ENCODE data around the gene NYAP1.

Gene NYAP1

GRCh38 chr7:100464210-100464660, 19.5 kb upstream of the NYAP1 start, which contains the start of gene SPACDR:
Gene SPACDR (minus strand): TSS chr7:100464260. CDS start chr7:100464025, 235 bp downstream.
- no peak for DNase-seq

- no peak for DNase-seq
Measured at GRCh38 chr7:100464791-100465190, 18.9 kb upstream of the NYAP1 start.

- DNase-seq: no peak
Measured at GRCh38 chr7:100465299-100465698, 18.4 kb upstream of the NYAP1 start.

GRCh38 chr7:100465702-100466311, 17.9 kb upstream of the NYAP1 start:
- DNase-seq: peak; percentile 86

- DNase-seq: no peak
Measured at GRCh38 chr7:100466653-100467605, 16.8 kb upstream of the NYAP1 start.

GRCh38 chr7:100467638-100468373, 15.9 kb upstream of the NYAP1 start:
- DNase-seq: no peak

- DNase-seq: peak; percentile 92
Measured at GRCh38 chr7:100469227-100470044, 14.3 kb upstream of the NYAP1 start.

- DNase-seq: no peak
Measured at GRCh38 chr7:100471021-100471420, 12.7 kb upstream of the NYAP1 start.

- DNase-seq: no peak
Measured at GRCh38 chr7:100472121-100472851, 11.4 kb upstream of the NYAP1 start.

- DNase-seq: no peak
Measured at GRCh38 chr7:100472854-100473499, 10.8 kb upstream of the NYAP1 start.

- DNase-seq: no peak
Measured at GRCh38 chr7:100475549-100475948, 8.2 kb upstream of the NYAP1 start.

- no peak for DNase-seq
Measured at GRCh38 chr7:100476101-100476780, 7.5 kb upstream of the NYAP1 start.

GRCh38 chr7:100476903-100477870, 6.5 kb upstream of the NYAP1 start:
- DNase-seq: no peak

- no peak for DNase-seq
Measured at GRCh38 chr7:100477871-100478267, 5.9 kb upstream of the NYAP1 start.

GRCh38 chr7:100478958-100479660, 4.6 kb upstream of the NYAP1 start, which contains the start of gene TSC22D4:
Gene TSC22D4 (minus strand): TSS chr7:100479214. CDS start chr7:100478038, 1,176 bp downstream.
- peak; percentile 100 for DNase-seq

GRCh38 chr7:100481466-100481865, 2.3 kb upstream of the NYAP1 start:
- DNase-seq: no peak

- DNase-seq: no peak
Measured at GRCh38 chr7:100482728-100483089, 1.0 kb upstream of the NYAP1 start.

- DNase-seq: peak; percentile 89
Measured at GRCh38 chr7:100483090-100483721, 521 bp upstream of the NYAP1 start.

All from right forelimb (tissue), 1 donor.